ENCODE measurements around the gene CES5A. TPM values are rescaled to one million over a fixed set of nuclear protein-coding genes. Genes with fewer than 3 reads are reported as not detected.

CES5A gene
- total and polyA plus RNA-seq, 10 of the 15 experiments (the other 5 are each of a cell fraction or from before 2014, with no cell fraction given), result 0.19 TPM; not detected in 9

- TF ChIP-seq NRF1 (conservative IDR thresholded peaks at IDR 0.05; ENCODE audit: low read depth, low read length), result no peak
- no peak for TF ChIP-seq SIX5 (IDR thresholded peaks at IDR 0.05; ENCODE audit: low read depth, low read length, severe bottlenecking)
- TF ChIP-seq FOXM1 (IDR thresholded peaks at IDR 0.05; ENCODE audit: low read depth, low read length), result no peak
- no peak for TF ChIP-seq IRF4 (IDR thresholded peaks at IDR 0.05; ENCODE audit: low read depth, low read length)
- no peak for TF ChIP-seq E4F1 (IDR thresholded peaks at IDR 0.05; ENCODE audit: borderline replicate concordance, partially characterized antibody)
- TF ChIP-seq SRF (IDR thresholded peaks at IDR 0.05; ENCODE audit: low read depth in 2 of 2, low read length in 2 of 2), result no peak
- no peak for TF ChIP-seq CTCF (IDR thresholded peaks at IDR 0.05 in 2 of 3, conservative IDR thresholded peaks at IDR 0.05 in 1 of 3; ENCODE audit: control insufficient read depth in 2 of 3, extremely low read depth in 1 of 3, insufficient read depth in 1 of 3, low read depth in 3 of 3, low read length in 3 of 3)
- no peak for TF ChIP-seq RCOR1 (conservative IDR thresholded peaks at IDR 0.05; ENCODE audit: low read depth, low read length)
- no peak for TF ChIP-seq PAX8 (IDR thresholded peaks at IDR 0.05)
- TF ChIP-seq NFXL1 (IDR thresholded peaks at IDR 0.05; ENCODE audit: borderline replicate concordance), result no peak
- TF ChIP-seq RB1 (IDR thresholded peaks at IDR 0.05; ENCODE audit: borderline replicate concordance), result no peak
- TF ChIP-seq PRDM15 (CRISPR knock-in tag; IDR thresholded peaks at IDR 0.05), result no peak
Observed at GRCh38 chr16:55911616-55912015, 36.4 kb upstream of the CES5A start (continued).
